ENCODE measurements around the gene DNAH9. TPM values are rescaled to one million over a fixed set of nuclear protein-coding genes. Genes with fewer than 3 reads are reported as not detected.

The DNAH9 gene
- total and polyA plus RNA-seq, 4 donors = under 0.01 to 0.09 TPM; not detected in 2

DNA sequence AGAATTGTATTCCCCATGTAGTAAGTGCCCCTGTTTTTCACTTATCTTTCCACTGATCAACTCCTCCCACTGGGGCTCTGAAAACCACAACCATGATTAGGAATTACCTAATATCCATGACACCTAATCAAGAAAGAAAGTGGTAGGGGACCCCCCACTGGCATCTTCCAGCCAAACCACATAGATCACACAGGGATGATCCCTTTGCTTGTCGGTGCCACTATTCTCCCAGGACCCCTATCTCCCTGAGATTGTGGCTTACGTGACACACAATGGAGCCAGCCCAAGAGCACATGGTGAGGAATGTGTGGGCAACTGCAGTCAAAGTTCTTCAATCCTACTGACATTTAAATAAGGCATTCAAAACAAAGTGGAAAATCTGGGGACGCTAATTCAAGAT is 17.6 kb upstream of the DNAH9 start:
- TF ChIP-seq, protein P1, sequence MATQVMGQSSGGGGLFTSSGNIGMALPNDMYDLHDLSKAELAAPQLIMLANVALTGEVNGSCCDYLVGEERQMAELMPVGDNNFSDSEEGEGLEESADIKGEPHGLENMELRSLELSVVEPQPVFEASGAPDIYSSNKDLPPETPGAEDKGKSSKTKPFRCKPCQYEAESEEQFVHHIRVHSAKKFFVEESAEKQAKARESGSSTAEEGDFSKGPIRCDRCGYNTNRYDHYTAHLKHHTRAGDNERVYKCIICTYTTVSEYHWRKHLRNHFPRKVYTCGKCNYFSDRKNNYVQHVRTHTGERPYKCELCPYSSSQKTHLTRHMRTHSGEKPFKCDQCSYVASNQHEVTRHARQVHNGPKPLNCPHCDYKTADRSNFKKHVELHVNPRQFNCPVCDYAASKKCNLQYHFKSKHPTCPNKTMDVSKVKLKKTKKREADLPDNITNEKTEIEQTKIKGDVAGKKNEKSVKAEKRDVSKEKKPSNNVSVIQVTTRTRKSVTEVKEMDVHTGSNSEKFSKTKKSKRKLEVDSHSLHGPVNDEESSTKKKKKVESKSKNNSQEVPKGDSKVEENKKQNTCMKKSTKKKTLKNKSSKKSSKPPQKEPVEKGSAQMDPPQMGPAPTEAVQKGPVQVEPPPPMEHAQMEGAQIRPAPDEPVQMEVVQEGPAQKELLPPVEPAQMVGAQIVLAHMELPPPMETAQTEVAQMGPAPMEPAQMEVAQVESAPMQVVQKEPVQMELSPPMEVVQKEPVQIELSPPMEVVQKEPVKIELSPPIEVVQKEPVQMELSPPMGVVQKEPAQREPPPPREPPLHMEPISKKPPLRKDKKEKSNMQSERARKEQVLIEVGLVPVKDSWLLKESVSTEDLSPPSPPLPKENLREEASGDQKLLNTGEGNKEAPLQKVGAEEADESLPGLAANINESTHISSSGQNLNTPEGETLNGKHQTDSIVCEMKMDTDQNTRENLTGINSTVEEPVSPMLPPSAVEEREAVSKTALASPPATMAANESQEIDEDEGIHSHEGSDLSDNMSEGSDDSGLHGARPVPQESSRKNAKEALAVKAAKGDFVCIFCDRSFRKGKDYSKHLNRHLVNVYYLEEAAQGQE (IDR thresholded peaks at IDR 0.05) = no peak
- TF ChIP-seq ZBTB33 (IDR thresholded peaks at IDR 0.05) = no peak
- no peak for TF ChIP-seq NR2F2 (IDR thresholded peaks at IDR 0.05)
- TF ChIP-seq MAX (IDR thresholded peaks at IDR 0.05) = no peak
- no peak for TF ChIP-seq FOXA1 (IDR thresholded peaks at IDR 0.05)
- TF ChIP-seq TAF1 (conservative IDR thresholded peaks at IDR 0.05) = no peak
- no peak for TF ChIP-seq HNF4G (IDR thresholded peaks at IDR 0.05)
- no peak for TF ChIP-seq FOXA2 (IDR thresholded peaks at IDR 0.05)
- TF ChIP-seq HNF4A (conservative IDR thresholded peaks at IDR 0.05) = no peak
- no peak for TF ChIP-seq GABPA (IDR thresholded peaks at IDR 0.05 in 1 of 2, conservative IDR thresholded peaks at IDR 0.05 in 1 of 2)
- TF ChIP-seq JUND (IDR thresholded peaks at IDR 0.05) = no peak
- H3K4me3 ChIP-seq (ENCODE audit: low read depth in 1 of 3, low read length in 3 of 3) = no peak overlapping the region
- DNase-seq (ENCODE audit: low spot score) = no peak
- H3K4me1 ChIP-seq (ENCODE audit: control insufficient read depth in 4 of 4, insufficient read depth in 4 of 4, low read length in 3 of 4) = no peaks in the 10 kb centered on the region
- no peak overlapping the region for H3K9ac ChIP-seq (ENCODE audit: low read depth in 1 of 2, low read length in 2 of 2)
- H3K9me3 ChIP-seq (ENCODE audit: control insufficient read depth in 4 of 4, low read length in 3 of 4) = peaks cover 0 to 4% (median 0%) of the 10 kb centered on the region in 4 donors
- 72% methylated on average over 3 of the region's 3 CpGs for WGBS
- H3K27ac ChIP-seq (ENCODE audit: low read depth in 1 of 2, low read length in 2 of 2) = no peak overlapping the region
- no peaks in the 10 kb centered on the region for H3K27me3 ChIP-seq (ENCODE audit: control insufficient read depth in 4 of 4, insufficient read depth in 4 of 4, low read length in 3 of 4)
- H3K36me3 ChIP-seq (ENCODE audit: control insufficient read depth in 4 of 4, insufficient read depth in 3 of 4, low read depth in 1 of 4, low read length in 3 of 4) = no peaks in the 10 kb centered on the region

DNA sequence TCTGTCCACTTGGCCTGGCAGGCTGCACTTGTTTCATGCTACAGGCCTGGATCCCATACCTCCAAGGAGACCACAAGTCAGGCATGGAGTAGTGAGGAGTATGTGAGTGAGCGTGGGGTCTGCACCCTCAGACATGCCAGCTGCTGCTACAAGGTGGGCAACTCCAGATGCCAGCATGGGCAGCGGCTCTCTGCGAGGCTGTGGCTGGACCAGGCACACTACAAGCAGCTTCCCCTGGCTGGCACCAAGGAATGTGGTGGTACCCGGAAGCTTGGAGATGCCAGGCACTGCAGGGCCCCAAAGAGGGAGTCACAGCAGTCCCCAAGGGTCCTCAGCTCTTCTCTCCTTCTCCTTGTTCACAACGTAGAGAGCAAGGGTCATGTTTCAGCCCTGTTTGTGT is 16.1 kb upstream of the DNAH9 start:
- H3K4me1 ChIP-seq (ENCODE audit: control insufficient read depth in 4 of 4, insufficient read depth in 4 of 4, low read length in 3 of 4) = no peaks in the 10 kb centered on the region
- H3K9ac ChIP-seq (ENCODE audit: low read depth in 1 of 2, low read length in 2 of 2) = no peak overlapping the region
- WGBS = 89% methylated on average over 5 of the region's 5 CpGs
- H3K4me3 ChIP-seq (ENCODE audit: low read depth in 1 of 3, low read length in 3 of 3) = no peak overlapping the region
- no peak for TF ChIP-seq ZBTB33 (IDR thresholded peaks at IDR 0.05)
- TF ChIP-seq GABPA (IDR thresholded peaks at IDR 0.05 in 1 of 2, conservative IDR thresholded peaks at IDR 0.05 in 1 of 2) = no peak
- TF ChIP-seq YY1 (IDR thresholded peaks at IDR 0.05) = no peak
- no peak for TF ChIP-seq NR2F2 (IDR thresholded peaks at IDR 0.05)
- TF ChIP-seq HNF4A (conservative IDR thresholded peaks at IDR 0.05) = no peak
- no peak for TF ChIP-seq CTCF (IDR thresholded peaks at IDR 0.05; ENCODE audit: low read depth, low read length, missing input control)
- no peak for TF ChIP-seq FOXA2 (IDR thresholded peaks at IDR 0.05)
- no peak for TF ChIP-seq FOXA1 (IDR thresholded peaks at IDR 0.05)
- TF ChIP-seq RAD21 (IDR thresholded peaks at IDR 0.05) = no peak
- TF ChIP-seq MAX (IDR thresholded peaks at IDR 0.05) = no peak
- TF ChIP-seq, protein P1 (IDR thresholded peaks at IDR 0.05) = no peak
- TF ChIP-seq SP1 (IDR thresholded peaks at IDR 0.05) = no peak
- no peak for TF ChIP-seq EGR1 (IDR thresholded peaks at IDR 0.05; ENCODE audit: low read depth in 2 of 2)
- H3K9me3 ChIP-seq (ENCODE audit: control insufficient read depth in 4 of 4, low read length in 3 of 4) = peaks cover 0 to 4% (median 0%) of the 10 kb centered on the region in 4 donors
- H3K27me3 ChIP-seq (ENCODE audit: control insufficient read depth in 4 of 4, insufficient read depth in 4 of 4, low read length in 3 of 4) = no peaks in the 10 kb centered on the region
- no peak for DNase-seq (ENCODE audit: low spot score)
- no peak overlapping the region for H3K27ac ChIP-seq (ENCODE audit: low read depth in 1 of 2, low read length in 2 of 2)
- H3K36me3 ChIP-seq (ENCODE audit: control insufficient read depth in 4 of 4, insufficient read depth in 3 of 4, low read depth in 1 of 4, low read length in 3 of 4) = no peaks in the 10 kb centered on the region

Data from liver (tissue), 9 donors.